Measurements from ENCODE around the gene KANSL1. TPM values are rescaled to one million over a fixed set of nuclear protein-coding genes. Genes with fewer than 3 reads are reported as not detected.

KANSL1 gene
- total RNA-seq, 1 experiment from 2014 or later, result 52.5 TPM

- Histone ChIP-seq H3F3A (ENCODE audit: insufficient read depth, low read depth) (peaks cover 30% of the 10 kb centered on the region; the same call in 1 of the 2 replicates), H3K27me3 (ENCODE audit: insufficient read depth, low read depth) (no peaks in the 10 kb centered on the region), H3K9me3 (ENCODE audit: insufficient read depth, low read depth) (no peaks in the 10 kb centered on the region), H3K9me2 (ENCODE audit: insufficient read depth) (no peaks in the 10 kb centered on the region), H3K27ac (no peak overlapping the region), H3K4me1 (replicated peaks; ENCODE audit: insufficient read depth) (no peaks in the 10 kb centered on the region), H3K79me2 (ENCODE audit: low read depth) (peaks cover 98% of the 10 kb centered on the region), H3K4me3 (no peak overlapping the region), H3K4me2 (no peak overlapping the region), H3K36me3 (ENCODE audit: low read depth) (0 out of 2 replicates have a peak, but pooled peaks cover 4% of the 10 kb centered on the region), H2AFZ (no peak overlapping the region), H4K20me1 (ENCODE audit: insufficient read depth) (peaks cover 97% of the 10 kb centered on the region)
- CTCF ChIA-PET, result no interaction called here
- intact Hi-C loops (cut with micrococcal nuclease; ENCODE audit: unreplicated experiment), result no loop called here
- no TSS peak for BruUV-seq (replicated peaks)
- DNase-seq, result no peak
- TF ChIP-seq EZH2 (IDR thresholded peaks at IDR 0.05; ENCODE audit: low read depth), result no peak
- TF ChIP-seq CTCF (conservative IDR thresholded peaks at IDR 0.05), result no peak
- POLR2A ChIA-PET (ENCODE audit: unreplicated experiment), result no interaction called here
Measured at GRCh38 chr17:46129302-46129701, 63.9 kb downstream of the KANSL1 start.

- H3K9me3 ChIP-seq (ENCODE audit: insufficient read depth, low read depth), result no peaks in the 10 kb centered on the region
- no peaks in the 10 kb centered on the region for H3K4me1 ChIP-seq (replicated peaks; ENCODE audit: insufficient read depth)
- H3K36me3 ChIP-seq (ENCODE audit: low read depth), result 0 out of 2 replicates have a peak, but pooled peaks cover 4% of the 10 kb centered on the region
- TF ChIP-seq EZH2 (IDR thresholded peaks at IDR 0.05; ENCODE audit: low read depth) (no peak), CTCF (conservative IDR thresholded peaks at IDR 0.05) (no peak)
- H3K79me2 ChIP-seq (ENCODE audit: low read depth), result peaks cover 98% of the 10 kb centered on the region
- H3K27me3 ChIP-seq (ENCODE audit: insufficient read depth, low read depth), result no peaks in the 10 kb centered on the region
- ChIA-PET CTCF (no interaction called here), POLR2A (ENCODE audit: unreplicated experiment) (no interaction called here)
- DNase-seq, result no peak
- H3K4me2 ChIP-seq, result no peak overlapping the region
- peaks cover 97% of the 10 kb centered on the region for H4K20me1 ChIP-seq (ENCODE audit: insufficient read depth)
- intact Hi-C loops (cut with micrococcal nuclease; ENCODE audit: unreplicated experiment), result no loop called here
- H3K27ac ChIP-seq, result no peak overlapping the region
- no peak overlapping the region for H2AFZ ChIP-seq
- no peaks in the 10 kb centered on the region for H3K9me2 ChIP-seq (ENCODE audit: insufficient read depth)
- H3F3A ChIP-seq (ENCODE audit: insufficient read depth, low read depth), result peaks cover 30% of the 10 kb centered on the region; the same call in 1 of the 2 replicates
- no TSS peak for BruUV-seq (replicated peaks)
- H3K4me3 ChIP-seq, result no peak overlapping the region
Measured at GRCh38 chr17:46128453-46128852, 64.8 kb downstream of the KANSL1 start.

GRCh38 chr17:46127524-46127923 is 65.7 kb downstream of the KANSL1 start:
- H3K4me1 ChIP-seq (replicated peaks; ENCODE audit: insufficient read depth), result no peaks in the 10 kb centered on the region
- no peak for DNase-seq
- POLR2A ChIA-PET (ENCODE audit: unreplicated experiment), result no interaction called here
- peaks cover 98% of the 10 kb centered on the region for H3K79me2 ChIP-seq (ENCODE audit: low read depth)
- intact Hi-C loops (cut with micrococcal nuclease; ENCODE audit: unreplicated experiment), result no loop called here
- H3K9me2 ChIP-seq (ENCODE audit: insufficient read depth), result no peaks in the 10 kb centered on the region
- no TSS peak for BruUV-seq (replicated peaks)
- H4K20me1 ChIP-seq (ENCODE audit: insufficient read depth), result peaks cover 97% of the 10 kb centered on the region
- TF ChIP-seq EZH2 (IDR thresholded peaks at IDR 0.05; ENCODE audit: low read depth) (no peak), CTCF (conservative IDR thresholded peaks at IDR 0.05) (no peak)
- H3F3A ChIP-seq (ENCODE audit: insufficient read depth, low read depth), result peaks cover 30% of the 10 kb centered on the region; the same call in 1 of the 2 replicates
- H3K9me3 ChIP-seq (ENCODE audit: insufficient read depth, low read depth), result no peaks in the 10 kb centered on the region
- CTCF ChIA-PET, result interaction anchor here (0.6 kb wide), 1 partner anchor 65 kb away, joined by 3 read pairs; the partner anchor contains the start of gene KANSL1
- H3K27me3 ChIP-seq (ENCODE audit: insufficient read depth, low read depth), result no peaks in the 10 kb centered on the region
- no peak overlapping the region for H3K4me3 ChIP-seq
- H2AFZ ChIP-seq, result no peak overlapping the region
- 0 out of 2 replicates have a peak, but pooled peaks cover 4% of the 10 kb centered on the region for H3K36me3 ChIP-seq (ENCODE audit: low read depth)
- H3K4me2 ChIP-seq, result no peak overlapping the region
- H3K27ac ChIP-seq, result no peak overlapping the region

Measured in PC-9 (cell line).